ENCODE measurements around the gene VAV1. TPM values are rescaled to one million over a fixed set of nuclear protein-coding genes. Genes with fewer than 3 reads are reported as not detected.
"Not testable (repeated sequence)": the region's sequence is repeated elsewhere in the genome, so short reads cannot be mapped to it uniquely, and the experiment has no call there.

VAV1 gene
- total and polyA plus RNA-seq, 9 donors: 1.6 to 3.7 (median 2.3) TPM

- Histone ChIP-seq H3K4me3 (ENCODE audit: low read length) (no peak overlapping the region), H3K9me3 (replicated peaks; ENCODE audit: control insufficient read depth, low read depth, low read length) (peaks cover 6% of the 10 kb centered on the region), H3K27me3 (ENCODE audit: control insufficient read depth, insufficient read depth, low read length) (no peaks in the 10 kb centered on the region), H3K4me1 (ENCODE audit: control insufficient read depth, insufficient read depth, low read length) (no peaks in the 10 kb centered on the region), H3K27ac (ENCODE audit: low read length) (no peak overlapping the region), H3K36me3 (ENCODE audit: control insufficient read depth, insufficient read depth, low read length) (no peaks in the 10 kb centered on the region)
- 42% methylated on average over 4 of the region's 5 CpGs for WGBS (ENCODE audit: insufficient coverage)
- no peak for DNase-seq
Observed at GRCh38 chr19:6790194-6791128, 18.0 kb downstream of the VAV1 start.

DNA sequence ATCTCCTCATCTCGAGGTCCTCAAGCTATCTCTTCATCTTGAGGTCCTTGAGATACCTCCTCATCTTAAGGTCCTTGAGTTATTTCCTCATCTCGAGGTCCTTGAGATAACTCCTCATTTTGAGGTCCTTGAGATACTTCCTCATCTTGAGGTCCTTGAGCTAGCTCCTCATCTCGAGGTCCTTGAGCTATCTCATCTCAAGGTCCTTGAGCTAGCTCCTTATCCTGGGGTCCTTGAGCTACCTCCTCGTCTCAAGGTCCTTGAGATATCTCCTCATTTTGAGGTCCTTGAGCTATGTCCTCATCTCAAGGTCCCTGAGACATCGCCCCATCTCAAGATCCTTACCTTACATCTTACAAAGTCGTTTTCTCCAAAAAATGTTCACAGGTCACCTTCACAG lies 18.7 kb downstream of the VAV1 start:
- no peak overlapping the region for H3K27ac ChIP-seq (ENCODE audit: low read length)
- no peaks in the 10 kb centered on the region for H3K4me1 ChIP-seq (ENCODE audit: control insufficient read depth, insufficient read depth, low read length)
- H3K4me3 ChIP-seq (ENCODE audit: low read length): no peak overlapping the region
- H3K27me3 ChIP-seq (ENCODE audit: control insufficient read depth, insufficient read depth, low read length): no peaks in the 10 kb centered on the region
- H3K36me3 ChIP-seq (ENCODE audit: control insufficient read depth, insufficient read depth, low read length): no peaks in the 10 kb centered on the region
- peaks cover 6% of the 10 kb centered on the region for H3K9me3 ChIP-seq (replicated peaks; ENCODE audit: control insufficient read depth, low read depth, low read length)
- DNase-seq: no peak
- WGBS (ENCODE audit: insufficient coverage): 68% methylated on average over 5 of the region's 6 CpGs

GRCh38 chr19:6793411-6793810 lies 20.9 kb downstream of the VAV1 start:
- Histone ChIP-seq H3K36me3 (ENCODE audit: control insufficient read depth, insufficient read depth, low read length) (no peaks in the 10 kb centered on the region), H3K4me1 (ENCODE audit: control insufficient read depth, insufficient read depth, low read length) (no peaks in the 10 kb centered on the region), H3K9me3 (replicated peaks; ENCODE audit: control insufficient read depth, low read depth, low read length) (peaks cover 6% of the 10 kb centered on the region), H3K4me3 (ENCODE audit: low read length) (no peak overlapping the region), H3K27me3 (ENCODE audit: control insufficient read depth, insufficient read depth, low read length) (no peaks in the 10 kb centered on the region), H3K27ac (ENCODE audit: low read length) (no peak overlapping the region)
- no peak for DNase-seq
- WGBS (ENCODE audit: insufficient coverage): no CpG with 5 or more reads among the region's 4 CpGs

DNA sequence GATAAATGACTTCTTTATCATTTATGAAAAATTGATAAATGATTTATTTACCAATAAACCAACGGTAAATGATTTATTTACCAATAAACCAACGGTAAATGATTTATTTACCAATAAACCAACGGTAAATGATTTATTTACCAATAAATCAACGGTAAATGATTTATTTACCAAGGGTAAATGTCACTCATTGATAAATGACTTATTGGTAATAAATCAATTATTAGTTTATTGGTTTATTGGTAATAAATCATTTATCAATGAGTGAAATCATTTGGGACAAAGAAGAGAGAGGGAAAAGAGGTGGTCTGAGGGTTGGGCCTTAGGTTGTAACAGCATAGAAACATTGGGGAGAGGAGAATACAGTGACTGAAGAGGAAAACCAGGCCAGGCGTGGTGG lies 21.5 kb downstream of the VAV1 start:
- DNase-seq: no peak
- no peak overlapping the region for H3K27ac ChIP-seq (ENCODE audit: low read length)
- no peaks in the 10 kb centered on the region for H3K36me3 ChIP-seq (ENCODE audit: control insufficient read depth, insufficient read depth, low read length)
- no peak overlapping the region for H3K4me3 ChIP-seq (ENCODE audit: low read length)
- H3K9me3 ChIP-seq (replicated peaks; ENCODE audit: control insufficient read depth, low read depth, low read length): peaks cover 6% of the 10 kb centered on the region
- H3K4me1 ChIP-seq (ENCODE audit: control insufficient read depth, insufficient read depth, low read length): no peaks in the 10 kb centered on the region
- 77% methylated on average over 1 of the region's 5 CpGs for WGBS (ENCODE audit: insufficient coverage)
- H3K27me3 ChIP-seq (ENCODE audit: control insufficient read depth, insufficient read depth, low read length): no peaks in the 10 kb centered on the region

DNA sequence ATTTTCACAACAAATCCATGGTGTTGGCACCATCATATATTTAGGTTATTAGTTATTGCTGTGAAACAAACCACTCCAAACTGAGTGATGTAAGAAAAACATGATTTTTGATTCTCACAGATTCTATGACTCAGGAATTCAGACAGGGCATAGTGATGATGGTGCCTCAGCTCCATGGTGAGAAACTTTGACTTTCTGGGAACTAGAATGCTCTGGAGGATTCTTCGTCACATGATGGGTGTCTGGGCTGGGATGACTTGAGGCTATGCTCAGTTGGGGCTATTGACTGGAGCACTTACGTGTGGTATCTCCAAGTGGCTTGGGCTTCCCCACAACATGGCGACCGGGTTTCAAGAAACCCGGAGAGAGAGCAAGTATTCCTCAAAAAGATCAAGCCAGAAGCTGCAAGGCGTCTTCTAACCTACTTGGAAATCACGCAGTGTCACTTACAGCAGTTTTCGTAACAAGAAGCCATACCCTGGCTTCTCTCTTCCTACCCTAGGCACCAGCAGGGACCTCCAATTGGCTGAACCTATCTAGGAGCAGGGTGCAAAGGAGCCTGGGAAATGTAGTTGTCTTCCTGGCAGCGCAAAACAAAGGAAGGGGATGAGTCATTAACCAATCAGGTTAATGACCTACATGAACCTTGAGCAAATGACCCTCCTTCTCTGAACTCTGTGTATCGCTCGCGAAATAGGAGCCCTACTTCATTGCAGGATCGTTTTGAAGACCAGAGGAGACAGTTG lies 22.4 kb downstream of the VAV1 start:
- 88% methylated on average over 9 of the region's 13 CpGs for WGBS (ENCODE audit: insufficient coverage)
- H3K36me3 ChIP-seq (ENCODE audit: control insufficient read depth, insufficient read depth, low read length): no peaks in the 10 kb centered on the region
- H3K27ac ChIP-seq (ENCODE audit: low read length): no peak overlapping the region
- H3K4me1 ChIP-seq (ENCODE audit: control insufficient read depth, insufficient read depth, low read length): no peaks in the 10 kb centered on the region
- no peak for DNase-seq
- no peak overlapping the region for H3K4me3 ChIP-seq (ENCODE audit: low read length)
- no peaks in the 10 kb centered on the region for H3K27me3 ChIP-seq (ENCODE audit: control insufficient read depth, insufficient read depth, low read length)
- H3K9me3 ChIP-seq (replicated peaks; ENCODE audit: control insufficient read depth, low read depth, low read length): peaks cover 6% of the 10 kb centered on the region

DNA sequence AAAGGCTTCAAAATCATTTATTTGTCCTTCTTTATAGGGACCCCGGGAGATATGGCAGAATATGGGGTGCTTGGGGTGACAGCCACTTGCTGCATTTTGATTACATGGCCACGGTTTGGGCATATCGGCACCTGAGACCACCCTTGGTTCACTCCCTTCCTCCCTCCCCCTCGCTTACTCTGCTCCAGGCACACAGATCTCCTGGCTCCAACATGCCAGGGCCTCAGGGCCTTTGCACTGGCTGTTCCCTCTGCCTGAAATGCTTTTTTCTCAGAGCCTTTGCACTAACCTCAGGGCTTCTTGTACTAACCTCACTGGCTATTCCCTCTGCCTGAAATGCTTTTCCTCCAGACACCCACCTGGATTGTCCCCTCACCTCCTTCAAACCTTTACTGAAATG lies 23.8 kb downstream of the VAV1 start:
- H3K27me3 ChIP-seq (ENCODE audit: control insufficient read depth, insufficient read depth, low read length): peaks cover under 1% of the 10 kb centered on the region

DNA sequence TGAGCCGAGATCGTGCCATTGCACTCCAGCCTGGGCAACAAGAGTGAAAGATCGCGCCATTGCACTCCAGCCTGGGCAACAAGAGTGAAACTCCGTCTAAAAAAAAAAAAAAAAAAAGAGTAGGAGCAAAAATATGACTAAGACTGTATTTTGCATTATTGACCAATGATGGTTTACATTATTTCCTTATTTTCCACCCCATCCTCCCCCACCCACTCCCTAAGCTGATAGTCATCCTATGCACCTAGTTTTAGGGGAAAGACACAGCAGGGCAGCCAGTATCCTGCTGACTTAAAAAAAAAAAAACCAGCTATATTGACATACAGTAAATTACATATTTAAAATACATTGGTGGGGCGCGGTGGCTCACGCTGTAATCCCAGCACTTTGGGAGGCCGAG lies 25.1 kb downstream of the VAV1 start:
- H3K27ac ChIP-seq (ENCODE audit: low read length): no peak overlapping the region
- WGBS (ENCODE audit: insufficient coverage): 84% methylated on average over 2 of the region's 9 CpGs
- peaks cover 6% of the 10 kb centered on the region for H3K27me3 ChIP-seq (ENCODE audit: control insufficient read depth, insufficient read depth, low read length)

More for the DNA sequence above, 23.8 kb downstream of the VAV1 start:
- Histone ChIP-seq H3K27ac (ENCODE audit: low read length) (no peak overlapping the region), H3K36me3 (ENCODE audit: control insufficient read depth, insufficient read depth, low read length) (no peaks in the 10 kb centered on the region), H3K9me3 (replicated peaks; ENCODE audit: control insufficient read depth, low read depth, low read length) (peaks cover 3% of the 10 kb centered on the region), H3K4me3 (ENCODE audit: low read length) (no peak overlapping the region), H3K4me1 (ENCODE audit: control insufficient read depth, insufficient read depth, low read length) (peaks cover under 1% of the 10 kb centered on the region)
- DNase-seq: no peak
- 93% methylated on average over 3 of the region's 4 CpGs for WGBS (ENCODE audit: insufficient coverage)

GRCh38 chr19:6800160-6800790 lies 27.8 kb downstream of the VAV1 start:
- H3K36me3 ChIP-seq (ENCODE audit: control insufficient read depth, insufficient read depth, low read length); H3K4me1 ChIP-seq (ENCODE audit: control insufficient read depth, insufficient read depth, low read length); H3K27me3 ChIP-seq (ENCODE audit: control insufficient read depth, insufficient read depth, low read length); H3K9me3 ChIP-seq (replicated peaks; ENCODE audit: control insufficient read depth, low read depth, low read length); H3K27ac ChIP-seq (ENCODE audit: low read length); DNase-seq; H3K4me3 ChIP-seq (ENCODE audit: low read length): not testable (repeated sequence)
- WGBS (ENCODE audit: insufficient coverage): 86% methylated on average over 4 of the region's 14 CpGs

More for the DNA sequence above, 25.1 kb downstream of the VAV1 start:
- Histone ChIP-seq H3K36me3 (ENCODE audit: control insufficient read depth, insufficient read depth, low read length) (no peaks in the 10 kb centered on the region), H3K4me1 (ENCODE audit: control insufficient read depth, insufficient read depth, low read length) (peaks cover 6% of the 10 kb centered on the region), H3K9me3 (replicated peaks; ENCODE audit: control insufficient read depth, low read depth, low read length) (peaks cover 3% of the 10 kb centered on the region), H3K4me3 (ENCODE audit: low read length) (no peak overlapping the region)
- DNase-seq: no peak

DNA sequence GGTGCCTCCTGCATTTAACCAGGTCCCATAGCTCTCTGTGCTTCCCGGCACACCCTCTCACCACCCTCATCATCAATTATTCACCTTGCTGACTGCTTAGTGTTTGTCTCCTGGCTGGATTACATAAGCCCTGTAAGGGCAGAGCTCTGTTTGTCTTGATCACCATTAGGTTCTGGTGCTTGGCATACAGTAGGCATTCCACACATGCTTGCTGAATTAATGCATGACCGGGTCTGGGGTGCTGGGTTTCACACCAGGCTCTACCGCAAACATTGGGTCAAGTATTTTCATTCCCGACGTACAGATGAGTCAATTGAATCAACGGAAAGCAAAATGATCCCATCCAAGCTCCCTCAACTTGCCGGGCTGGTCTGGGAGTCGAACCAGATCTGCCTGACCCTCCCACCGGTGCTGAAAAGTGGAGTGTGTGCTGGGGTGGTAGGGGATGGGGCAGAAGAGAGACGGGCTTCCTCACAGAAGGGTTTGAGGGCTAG lies 28.5 kb downstream of the VAV1 start:
- Histone ChIP-seq H3K4me3 (ENCODE audit: low read length) (peak overlapping the region; percentile 6), H3K4me1 (ENCODE audit: control insufficient read depth, insufficient read depth, low read length) (peaks cover 6% of the 10 kb centered on the region)
- no peak for DNase-seq

More for the DNA sequence above, 28.5 kb downstream of the VAV1 start:
- no peaks in the 10 kb centered on the region for H3K9me3 ChIP-seq (replicated peaks; ENCODE audit: control insufficient read depth, low read depth, low read length)
- peaks cover 6% of the 10 kb centered on the region for H3K27me3 ChIP-seq (ENCODE audit: control insufficient read depth, insufficient read depth, low read length)
- no peaks in the 10 kb centered on the region for H3K36me3 ChIP-seq (ENCODE audit: control insufficient read depth, insufficient read depth, low read length)
- H3K27ac ChIP-seq (ENCODE audit: low read length): no peak overlapping the region
- 67% methylated on average over 2 of the region's 10 CpGs for WGBS (ENCODE audit: insufficient coverage)
